GM10248 (cell line): ENCODE measurements around the gene LAMTOR1.

Experiments used
- CTCF ChIA-PET: fragments of 300-600 bp; sonication (Branson Sonifier 250); formaldehyde crosslinking; extraction: SDS; loops from one replicate; lab custom pipeline; 2021; ENCODE audit warnings: antibody characterized with exemption; lab: Yijun Ruan, JAX
- POLR2A ChIA-PET: fragments of 350-650 bp; sonication (Branson Sonifier 250); formaldehyde crosslinking; extraction: SDS; loops from one replicate; lab custom pipeline; 2020; ENCODE audit warnings: antibody characterized with exemption; lab: Yijun Ruan, JAX
- DNase-seq: peaks from one replicate; pipeline ENCODE4 v3.0.0; 2012; ENCODE audit errors: extremely low spot score
- TF ChIP-seq, protein P1 (sequence below): IDR thresholded peaks from 2 replicates; pipeline ENCODE4 v1.5.1; 2012; ENCODE audit warnings: mild to moderate bottlenecking, low read depth; ENCODE audit errors: extremely low read depth, missing control alignments, control extremely low read depth

LAMTOR1 gene

DNA sequence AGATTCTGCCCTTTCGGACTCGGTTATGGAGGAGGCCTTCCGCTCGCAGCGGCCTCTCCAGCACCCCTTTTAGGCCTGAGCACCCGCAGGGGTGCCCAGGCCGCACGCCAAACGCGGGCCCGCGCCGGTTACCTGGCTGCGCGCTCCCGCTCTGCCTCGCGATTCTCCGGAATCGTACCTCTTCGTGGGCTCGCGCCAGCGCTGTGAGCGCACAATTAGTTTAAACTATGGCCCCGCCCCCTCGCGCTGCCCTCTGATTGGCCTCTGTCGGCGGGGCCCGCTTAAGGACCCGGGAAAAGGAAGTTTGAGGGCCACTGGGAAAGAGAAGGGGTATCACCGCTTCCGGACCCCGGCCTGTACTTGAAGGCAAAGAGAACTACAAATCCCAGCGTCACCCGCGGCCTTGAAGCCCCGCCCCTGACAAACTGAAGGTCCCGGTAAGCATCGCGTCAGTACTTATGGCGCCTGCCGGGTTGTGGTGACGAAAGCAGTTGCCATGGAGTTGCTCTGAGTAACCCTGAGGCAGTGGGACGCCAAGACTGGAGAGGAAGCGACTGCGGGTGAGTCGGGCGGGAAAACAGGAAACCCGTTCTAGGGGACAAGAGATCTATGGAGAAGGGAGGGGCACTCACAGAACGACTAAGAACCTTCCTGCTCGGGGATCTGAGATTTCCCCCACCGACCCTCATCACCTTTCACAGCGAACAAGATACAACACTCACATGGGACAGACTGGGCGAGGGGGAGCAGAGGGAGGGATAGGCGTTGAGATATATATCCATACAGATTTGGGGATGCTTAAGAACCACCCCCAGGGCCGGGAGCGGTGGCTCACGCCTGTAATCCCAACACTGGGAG lies 22.5 kb downstream of the LAMTOR1 start, which contains the start of the genes LRRC51 and NUMA1:
TSS of gene LRRC51 (plus strand) at position 525 of the 858 bp plus-strand sequence. CDS start 8,234 bp downstream, outside the sequence.
TSS of gene NUMA1 (minus strand) at position 217 of the 858 bp plus-strand sequence. CDS start 44,599 bp downstream, outside the sequence.
- ChIA-PET POLR2A (no interaction called here), CTCF (interaction anchor here (1.1 to 2.3 kb wide), 4 partner anchors 10 to 65 kb away, joined by 4 to 35 read pairs (median 7); no protein-coding TSS in a partner anchor)
- peak; percentile 93 for DNase-seq
- TF ChIP-seq, protein P1, sequence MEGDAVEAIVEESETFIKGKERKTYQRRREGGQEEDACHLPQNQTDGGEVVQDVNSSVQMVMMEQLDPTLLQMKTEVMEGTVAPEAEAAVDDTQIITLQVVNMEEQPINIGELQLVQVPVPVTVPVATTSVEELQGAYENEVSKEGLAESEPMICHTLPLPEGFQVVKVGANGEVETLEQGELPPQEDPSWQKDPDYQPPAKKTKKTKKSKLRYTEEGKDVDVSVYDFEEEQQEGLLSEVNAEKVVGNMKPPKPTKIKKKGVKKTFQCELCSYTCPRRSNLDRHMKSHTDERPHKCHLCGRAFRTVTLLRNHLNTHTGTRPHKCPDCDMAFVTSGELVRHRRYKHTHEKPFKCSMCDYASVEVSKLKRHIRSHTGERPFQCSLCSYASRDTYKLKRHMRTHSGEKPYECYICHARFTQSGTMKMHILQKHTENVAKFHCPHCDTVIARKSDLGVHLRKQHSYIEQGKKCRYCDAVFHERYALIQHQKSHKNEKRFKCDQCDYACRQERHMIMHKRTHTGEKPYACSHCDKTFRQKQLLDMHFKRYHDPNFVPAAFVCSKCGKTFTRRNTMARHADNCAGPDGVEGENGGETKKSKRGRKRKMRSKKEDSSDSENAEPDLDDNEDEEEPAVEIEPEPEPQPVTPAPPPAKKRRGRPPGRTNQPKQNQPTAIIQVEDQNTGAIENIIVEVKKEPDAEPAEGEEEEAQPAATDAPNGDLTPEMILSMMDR, result no peak

DNA sequence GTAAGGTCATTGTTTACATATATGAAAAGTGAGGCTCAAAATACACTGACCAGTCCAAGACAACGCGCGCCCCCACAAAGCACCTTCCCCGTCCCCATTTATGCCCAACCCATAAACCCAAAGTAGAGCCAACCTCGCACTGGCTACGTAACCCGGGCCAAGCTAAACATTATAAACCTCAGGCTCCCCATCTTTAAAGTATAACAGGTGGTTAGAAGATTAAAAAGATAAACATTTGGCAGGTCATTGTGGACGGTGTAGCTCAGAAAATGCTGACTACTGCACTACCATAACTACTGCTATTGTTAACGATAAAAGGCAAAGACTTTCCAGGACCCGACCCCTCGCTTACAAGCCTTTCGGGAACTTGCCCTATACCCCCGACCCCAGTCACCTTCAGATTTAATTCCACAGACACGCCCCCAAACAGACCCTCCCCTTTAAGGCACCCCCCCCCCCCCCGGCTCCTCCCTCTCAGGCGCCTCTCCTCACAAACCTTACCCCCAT lies 23.2 kb downstream of the LAMTOR1 start:
- CTCF ChIA-PET, result no interaction called here
- TF ChIP-seq, protein P1, result no peak
- POLR2A ChIA-PET, result no interaction called here
- no peak for DNase-seq

GRCh38 chr11:72078477-72078876 lies 24.6 kb downstream of the LAMTOR1 start:
- ChIA-PET CTCF (interaction anchor here (0.7 to 2.0 kb wide), 10 partner anchors 10 to 102 kb away, joined by 3 to 14 read pairs (median 3); no protein-coding TSS in a partner anchor), POLR2A (no interaction called here)
- DNase-seq, result no peak
- TF ChIP-seq, protein P1, result no peak

- ChIA-PET POLR2A (no interaction called here), CTCF (interaction anchor here (1.1 to 3.0 kb wide), 9 partner anchors 10 to 51 kb away, joined by 3 to 16 read pairs (median 6); no protein-coding TSS in a partner anchor)
- DNase-seq, result no peak
- TF ChIP-seq, protein P1, result no peak
Measured at GRCh38 chr11:72075756-72076155, 27.3 kb downstream of the LAMTOR1 start.

DNA sequence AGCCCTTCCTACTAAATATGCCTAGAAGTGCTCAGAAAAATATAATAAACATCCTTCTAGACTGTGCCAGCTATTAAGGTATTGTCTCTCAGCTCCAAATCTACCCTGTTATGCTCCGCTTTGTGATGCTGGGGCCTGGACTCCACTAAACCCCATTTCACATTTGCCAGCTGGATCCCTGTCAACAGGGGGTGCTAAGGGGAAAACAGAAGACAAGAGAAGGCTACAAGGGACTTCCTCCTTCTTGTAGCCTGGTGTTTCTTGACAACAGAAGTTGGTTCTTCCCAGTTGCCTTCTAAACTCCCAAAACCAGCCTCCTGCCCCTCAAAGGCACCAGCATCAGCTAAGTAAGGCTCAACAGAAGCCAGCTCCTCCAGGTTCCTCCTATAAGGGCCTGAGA lies 28.0 kb downstream of the LAMTOR1 start:
- TF ChIP-seq, protein P1, result peak; percentile 52
- ChIA-PET CTCF (interaction anchor here (1.1 to 3.0 kb wide), 12 partner anchors 9 to 50 kb away, joined by 3 to 16 read pairs (median 6); no protein-coding TSS in a partner anchor), POLR2A (no interaction called here)
- no peak for DNase-seq

DNA sequence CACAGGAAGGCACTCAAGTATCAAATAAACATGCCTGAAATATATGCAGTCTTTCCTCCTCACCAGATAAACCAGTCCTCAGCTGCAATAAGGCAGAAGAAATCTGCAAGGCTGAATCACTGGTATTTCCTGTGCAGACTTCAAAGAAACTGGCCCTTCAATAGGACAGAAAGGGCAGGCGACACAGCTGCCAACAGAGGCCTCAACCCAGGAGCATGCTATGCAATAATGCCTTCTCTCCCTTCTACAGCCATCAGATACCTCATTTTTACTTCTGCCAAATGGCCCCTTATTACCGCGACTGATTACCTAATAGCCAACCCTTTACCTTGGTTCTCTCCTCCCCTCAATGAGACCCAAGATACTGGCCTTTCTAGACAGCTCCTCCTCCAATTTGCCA lies 30.7 kb downstream of the LAMTOR1 start:
- no peak for DNase-seq
- ChIA-PET POLR2A (no interaction called here), CTCF (interaction anchor here (1.0 to 2.6 kb wide), 6 partner anchors 15 to 362 kb away, joined by 3 to 11 read pairs (median 4); partner anchors contain the start of gene CLPB)
- TF ChIP-seq, protein P1, result no peak
